Naive thymus-derived CD4-positive, alpha-beta T cell (primary cell): ENCODE measurements around the gene HIVEP3. TPM values are rescaled to one million over a fixed set of nuclear protein-coding genes. Genes with fewer than 3 reads are reported as not detected.
"Not testable (repeated sequence)": the region's sequence is repeated elsewhere in the genome, so short reads cannot be mapped to it uniquely, and the experiment has no call there.

Source experiments
- ATAC-seq: fragments of 150-1000 bp; cut with Tn5 transposase; 2 replicates; pipeline ENCODE4 v1.10.0; 2021; ENCODE audit warnings: mild to moderate bottlenecking, moderate library complexity
- CTCF ChIA-PET: fragments of 350-600 bp; sonication (Branson Sonifier 250); formaldehyde crosslinking; loops from one replicate; lab custom pipeline; 2021; ENCODE audit warnings: antibody characterized with exemption; lab: Charles Lee
- POLR2A ChIA-PET: fragments of 350-600 bp; sonication (Branson Sonifier 250); formaldehyde crosslinking; loops from one replicate; lab custom pipeline; 2021; ENCODE audit warnings: antibody characterized with exemption, inconsistent platforms; lab: Charles Lee
- DNase-seq, 9 donors: peaks; one replicate each; pipeline versions ENCODE4 v3.0.0 to v3.0.0-alpha.2; 2020 to 2022; ENCODE audit warnings: mixed read lengths in 1 of 9
- H3K27ac ChIP-seq: one replicate; pipeline ENCODE4 v1.7.0; 2013; ENCODE audit warnings: mild to moderate bottlenecking, low read depth, low read length, moderate library complexity
- H3K27me3 ChIP-seq, 2 donors: one replicate each; pipeline ENCODE4 v1.7.0; 2013; ENCODE audit warnings: low read length in 2 of 2, mild to moderate bottlenecking in 2 of 2, moderate library complexity in 2 of 2; ENCODE audit not compliant: control insufficient read depth in 2 of 2, insufficient read depth in 2 of 2
- H3K36me3 ChIP-seq, 3 experiments: 1 replicate in 2 of 3; 2 replicates in 1 of 3; pipeline ENCODE4 v1.7.0; 2013; ENCODE audit warnings: low read length in 3 of 3, mild to moderate bottlenecking in 3 of 3, moderate library complexity in 1 of 3; ENCODE audit not compliant: insufficient read depth in 3 of 3, control insufficient read depth in 2 of 3
- H3K4me1 ChIP-seq, 2 donors: one replicate each; pipeline ENCODE4 v1.7.0; 2013; ENCODE audit warnings: low read length in 2 of 2, mild to moderate bottlenecking in 2 of 2, moderate library complexity in 1 of 2; ENCODE audit not compliant: control insufficient read depth in 2 of 2, insufficient read depth in 2 of 2
- H3K4me3 ChIP-seq: 2 replicates; pipeline ENCODE4 v1.7.0; 2013; ENCODE audit warnings: mild to moderate bottlenecking, low read length
- H3K9me3 ChIP-seq, 3 experiments: 1 replicate in 2 of 3; 2 replicates in 1 of 3; pipeline ENCODE4 v1.7.0; 2013; ENCODE audit warnings: low read length in 3 of 3; ENCODE audit not compliant: control insufficient read depth in 2 of 3
- H3K27ac Mint-ChIP-seq, 9 donors: one replicate each; pipeline ENCODE4 v1.8.0; 2020 to 2022; ENCODE audit warnings: mixed read lengths in 9 of 9, mild to moderate bottlenecking in 8 of 9, moderate library complexity in 5 of 9, inconsistent platforms in 2 of 9
- H3K27me3 Mint-ChIP-seq, 5 donors: one replicate each; pipeline ENCODE4 v1.8.0; 2021 to 2022; ENCODE audit warnings: mixed read lengths in 5 of 5, mild to moderate bottlenecking in 1 of 5
- H3K36me3 Mint-ChIP-seq, 5 donors: one replicate each; pipeline ENCODE4 v1.8.0; 2020 to 2022; ENCODE audit warnings: mixed read lengths in 5 of 5, mild to moderate bottlenecking in 3 of 5, inconsistent platforms in 1 of 5
- H3K4me1 Mint-ChIP-seq, 7 donors: one replicate each; pipeline ENCODE4 v1.8.0; 2020 to 2022; ENCODE audit warnings: mixed read lengths in 7 of 7, mild to moderate bottlenecking in 3 of 7, inconsistent platforms in 1 of 7
- H3K4me3 Mint-ChIP-seq, 10 donors: one replicate each; pipeline ENCODE4 v1.8.0; 2020 to 2022; ENCODE audit warnings: mild to moderate bottlenecking in 10 of 10, mixed read lengths in 10 of 10, moderate library complexity in 6 of 10, inconsistent platforms in 2 of 10
- H3K9me3 Mint-ChIP-seq, 11 donors: one replicate each; pipeline ENCODE4 v1.8.0; 2020 to 2022; ENCODE audit warnings: mixed read lengths in 11 of 11, mild to moderate bottlenecking in 4 of 11, inconsistent platforms in 1 of 11, moderate library complexity in 1 of 11
- intact Hi-C, 2 donors: fragments of 100-400 bp; cut with micrococcal nuclease; formaldehyde crosslinking; loops; one replicate each; pipeline ENCODE4 v1.15.1; 2023
- polyA plus RNA-seq, 2 donors: library from polyadenylated mRNA; unstranded; fragments of 300-500 nt; fragmentation: Illumina TruSeq; gene quantifications; one replicate each; pipeline ENCODE4 v1.2.3, GENCODE V29; 2021
- total RNA-seq, 6 experiments: library from RNA in 5 of 6; stranded (reverse) in 5 of 6; gene quantifications; 1 replicate in 5 of 6; 2 replicates in 1 of 6; pipeline ENCODE4 v1.2.3 and lab custom pipeline; 2021 to 2026

The HIVEP3 gene
- total and polyA plus RNA-seq, 7 experiments from 2014 or later = 4.3 to 19.1 (median 7.0) TPM

DNA sequence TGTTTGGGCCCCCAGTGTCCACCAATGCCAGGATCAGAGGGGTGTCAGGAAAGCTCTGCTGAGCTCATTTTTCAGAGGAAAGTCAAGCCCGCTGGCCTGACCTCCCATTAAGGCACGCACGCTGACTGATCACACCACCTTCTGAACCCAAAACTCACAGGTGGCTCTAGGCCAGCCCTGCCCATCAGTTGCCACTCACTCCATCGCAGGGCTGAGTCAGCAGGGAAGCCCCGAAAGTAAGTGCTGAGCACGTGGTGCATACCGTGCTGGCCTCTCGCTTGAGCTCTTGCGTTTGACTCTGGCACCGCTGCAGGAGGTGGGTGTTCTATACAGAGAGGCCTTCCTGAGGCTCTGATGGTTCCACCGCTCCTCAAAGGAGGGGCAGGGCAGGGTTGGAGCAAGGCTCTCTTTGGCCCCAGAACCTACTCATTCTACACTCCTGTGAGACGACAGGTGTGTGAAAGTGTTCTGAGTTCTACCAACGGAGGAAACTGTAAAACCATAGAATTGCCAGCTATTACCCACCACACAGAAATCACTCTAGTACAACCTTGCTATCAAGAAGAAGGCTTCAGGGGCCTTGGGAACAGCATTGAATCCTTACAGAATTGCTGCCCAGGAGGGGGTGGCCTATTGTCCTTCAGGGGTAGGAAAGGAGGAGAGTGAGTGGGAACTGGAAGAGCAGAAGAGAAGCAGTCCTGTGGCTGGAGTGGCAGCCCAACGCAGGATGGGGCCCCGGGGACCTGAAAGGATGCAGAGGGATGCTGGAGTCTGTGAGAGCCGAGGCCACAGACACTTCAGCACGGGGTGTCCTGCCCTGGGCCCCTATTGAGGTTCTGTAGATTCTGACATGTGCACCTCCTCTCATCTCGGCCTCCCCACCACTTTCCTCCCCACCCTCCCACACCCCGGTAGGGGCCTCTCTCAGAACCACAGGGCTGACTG is 219.5 kb downstream of the HIVEP3 start:
- ChIA-PET POLR2A (no interaction called here), CTCF (no interaction called here)
- peak overlapping the region in 1 of 9 donors; percentile 64 for H3K27ac Mint-ChIP-seq
- Histone ChIP-seq H3K27me3 (no peaks in the 10 kb centered on the region), H3K27ac (no peak overlapping the region), H3K4me1 (peaks cover 0 to 12% of the 10 kb centered on the region in 2 donors), H3K36me3 (no peaks in the 10 kb centered on the region), H3K4me3 (no peak overlapping the region), H3K9me3 (no peaks in the 10 kb centered on the region)
- H3K4me1 Mint-ChIP-seq = peaks cover 0 to 13% (median 0%) of the 10 kb centered on the region in 7 donors
- no peaks in the 10 kb centered on the region for H3K9me3 Mint-ChIP-seq
- peak; percentile 69 for ATAC-seq
- no peak overlapping the region for H3K4me3 Mint-ChIP-seq
- peaks cover 0 to 5% (median 0%) of the 10 kb centered on the region in 5 donors for H3K36me3 Mint-ChIP-seq
- H3K27me3 Mint-ChIP-seq = no peaks in the 10 kb centered on the region
- DNase-seq = no peak
- intact Hi-C loops = no loop called here

GRCh38 chr1:41696381-41696780 is 222.3 kb downstream of the HIVEP3 start:
- H3K36me3 Mint-ChIP-seq = peaks cover 0 to 5% (median 0%) of the 10 kb centered on the region in 5 donors
- DNase-seq (no peak), ATAC-seq (no peak)
- Histone ChIP-seq H3K36me3 (no peaks in the 10 kb centered on the region), H3K9me3 (no peaks in the 10 kb centered on the region), H3K4me3 (no peak overlapping the region), H3K27me3 (no peaks in the 10 kb centered on the region), H3K27ac (no peak overlapping the region), H3K4me1 (peaks cover 0 to 12% of the 10 kb centered on the region in 2 donors)
- intact Hi-C loops = no loop called here
- no peaks in the 10 kb centered on the region for H3K27me3 Mint-ChIP-seq
- H3K4me3 Mint-ChIP-seq = no peak overlapping the region
- CTCF ChIA-PET = no interaction called here
- no peaks in the 10 kb centered on the region for H3K9me3 Mint-ChIP-seq
- H3K27ac Mint-ChIP-seq = no peak overlapping the region
- peaks cover 0 to 22% (median 0%) of the 10 kb centered on the region in 7 donors for H3K4me1 Mint-ChIP-seq
- POLR2A ChIA-PET = no interaction called here

DNA sequence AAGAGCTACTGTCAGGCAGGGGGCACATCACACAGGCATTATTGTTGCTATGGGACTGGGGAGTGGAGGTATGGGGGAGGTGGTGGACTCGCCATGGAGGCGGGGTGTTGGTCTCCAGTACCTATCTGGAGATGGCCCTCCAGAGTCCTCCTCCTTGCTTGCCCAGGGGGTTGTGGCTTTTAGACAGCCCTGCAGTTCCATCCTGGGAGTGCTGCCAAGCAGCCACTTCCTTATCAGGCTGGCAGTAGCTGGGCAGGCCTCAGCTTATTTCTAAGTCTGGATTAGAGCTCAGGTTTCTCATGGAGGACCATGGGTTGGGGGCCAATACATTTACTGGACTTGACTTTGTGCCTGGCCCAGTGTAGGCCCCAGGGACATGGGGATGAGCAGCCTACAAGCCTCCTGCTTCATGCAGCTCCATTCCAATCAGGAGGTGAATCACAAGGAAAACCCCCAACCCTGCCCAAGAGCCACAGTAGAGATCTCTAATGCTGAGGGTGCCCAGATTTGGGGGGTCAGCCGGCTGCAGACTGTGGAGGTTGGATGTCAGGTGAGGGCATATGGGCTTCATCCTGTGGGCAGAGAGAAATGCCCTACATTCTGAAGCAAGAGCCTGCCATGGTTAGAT is 223.5 kb downstream of the HIVEP3 start:
- Mint-ChIP-seq H3K4me3 (no peak overlapping the region), H3K27ac (no peak overlapping the region), H3K36me3 (peaks cover 0 to 5% (median 0%) of the 10 kb centered on the region in 5 donors), H3K9me3 (no peaks in the 10 kb centered on the region), H3K4me1 (peaks cover 0 to 26% (median 4%) of the 10 kb centered on the region in 7 donors), H3K27me3 (no peaks in the 10 kb centered on the region)
- no peaks in the 10 kb centered on the region for H3K9me3 ChIP-seq
- H3K4me1 ChIP-seq = peaks cover 0 to 12% of the 10 kb centered on the region in 2 donors
- H3K4me3 ChIP-seq = no peak overlapping the region
- H3K27ac ChIP-seq = no peak overlapping the region
- intact Hi-C loops = no loop called here
- no peaks in the 10 kb centered on the region for H3K27me3 ChIP-seq
- ATAC-seq (peak; percentile 31), DNase-seq (no peak)
- ChIA-PET CTCF (no interaction called here), POLR2A (no interaction called here)
- H3K36me3 ChIP-seq = no peaks in the 10 kb centered on the region

- POLR2A ChIA-PET = interaction anchor here (1.9 kb wide), 1 partner anchor 12 kb away, joined by 4 read pairs; no protein-coding TSS in a partner anchor
- H3K27me3 ChIP-seq, H3K36me3 ChIP-seq, H3K4me3 ChIP-seq, H3K27ac Mint-ChIP-seq, DNase-seq, H3K27me3 Mint-ChIP-seq, H3K4me1 ChIP-seq, H3K27ac ChIP-seq, CTCF ChIA-PET, intact Hi-C loops, ATAC-seq, H3K36me3 Mint-ChIP-seq, H3K9me3 Mint-ChIP-seq, H3K4me3 Mint-ChIP-seq, H3K9me3 ChIP-seq: not testable (repeated sequence)
- peaks cover 0 to 48% (median 7%) of the 10 kb centered on the region in 7 donors for H3K4me1 Mint-ChIP-seq
Measured at GRCh38 chr1:41691966-41692365, 226.8 kb downstream of the HIVEP3 start.

DNA sequence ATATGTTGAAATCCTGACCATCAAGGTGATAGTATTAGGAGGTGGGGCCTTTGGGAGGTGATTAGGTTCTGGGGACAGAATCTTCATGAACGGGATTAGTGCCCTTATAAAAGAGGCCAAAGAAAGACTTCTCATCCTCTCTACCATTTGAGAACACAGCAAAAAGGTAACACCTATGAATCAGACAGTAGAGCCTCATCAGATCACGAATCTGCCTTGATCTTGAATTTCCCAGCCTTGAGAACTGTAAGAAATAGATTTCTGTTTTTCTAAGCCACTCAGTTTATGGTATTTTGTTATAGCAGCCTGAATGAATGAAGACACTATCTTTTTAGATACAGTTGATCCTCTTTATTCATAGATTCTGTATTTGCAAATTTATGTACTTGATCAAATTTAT is 227.3 kb downstream of the HIVEP3 start:
- ATAC-seq (no peak), DNase-seq (no peak)
- Mint-ChIP-seq H3K9me3 (no peaks in the 10 kb centered on the region), H3K27me3 (no peaks in the 10 kb centered on the region), H3K4me3 (no peak overlapping the region), H3K27ac (no peak overlapping the region), H3K4me1 (peaks cover 0 to 53% (median 7%) of the 10 kb centered on the region in 7 donors), H3K36me3 (peaks cover 0 to 4% (median 0%) of the 10 kb centered on the region in 5 donors)
- intact Hi-C loops = no loop called here
- H3K27me3 ChIP-seq = no peaks in the 10 kb centered on the region
- ChIA-PET POLR2A (interaction anchor here (1.9 kb wide), 1 partner anchor 11 kb away, joined by 4 read pairs; no protein-coding TSS in a partner anchor), CTCF (no interaction called here)
- no peak overlapping the region for H3K27ac ChIP-seq
- no peak overlapping the region for H3K4me3 ChIP-seq
- H3K9me3 ChIP-seq = no peaks in the 10 kb centered on the region
- no peaks in the 10 kb centered on the region for H3K36me3 ChIP-seq
- H3K4me1 ChIP-seq = peaks cover 0 to 5% of the 10 kb centered on the region in 2 donors

DNA sequence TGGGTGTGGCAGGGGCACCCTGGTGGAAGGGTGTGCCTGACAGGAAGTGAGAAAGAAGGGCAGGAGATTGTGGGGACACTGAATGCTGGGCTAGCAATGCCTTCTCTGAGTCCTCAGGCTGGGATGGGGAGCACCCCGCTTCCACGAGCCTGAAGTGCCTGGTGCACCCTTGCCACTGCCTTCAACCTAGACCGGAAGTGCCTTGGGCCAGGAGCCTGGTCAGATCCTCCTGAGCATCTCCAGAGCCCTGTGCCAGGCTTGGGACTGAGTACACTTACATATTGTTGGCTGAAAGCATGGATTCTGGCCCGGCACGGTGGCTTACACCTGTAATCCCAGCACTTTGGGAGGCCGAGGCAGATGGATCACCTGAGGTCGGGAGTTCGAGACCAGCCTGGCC is 228.4 kb downstream of the HIVEP3 start:
- H3K4me1 Mint-ChIP-seq = peaks cover 0 to 60% (median 13%) of the 10 kb centered on the region in 7 donors
- no peak overlapping the region for H3K4me3 Mint-ChIP-seq
- no peak overlapping the region for H3K27ac Mint-ChIP-seq
- no peaks in the 10 kb centered on the region for H3K9me3 Mint-ChIP-seq
- Histone ChIP-seq H3K27ac (no peak overlapping the region), H3K27me3 (no peaks in the 10 kb centered on the region), H3K4me3 (no peak overlapping the region), H3K4me1 (peaks cover 0 to 9% of the 10 kb centered on the region in 2 donors), H3K36me3 (no peaks in the 10 kb centered on the region), H3K9me3 (no peaks in the 10 kb centered on the region)
- peaks cover 0 to 4% (median 0%) of the 10 kb centered on the region in 5 donors for H3K36me3 Mint-ChIP-seq
- CTCF ChIA-PET = no interaction called here
- H3K27me3 Mint-ChIP-seq = no peaks in the 10 kb centered on the region
- POLR2A ChIA-PET = no interaction called here
- intact Hi-C loops = no loop called here
- no peak for ATAC-seq
- no peak for DNase-seq
